COLO668 (cell line): ENCODE measurements around the gene ACR.

Experiments used
- DNase-seq: peaks from one replicate; lab custom pipeline; 2025; ENCODE audit not compliant: unreplicated experiment; lab: John Stamatoyannopoulos, UW

The ACR gene

GRCh38 chr22:50737728-50738648 is at the start of gene ACR:
TSS of gene ACR (plus strand) at chr22:50738204. CDS start at chr22:50738236, 32 bp downstream.
- no peak for DNase-seq

GRCh38 chr22:50688448-50688847 is 49.6 kb upstream of the ACR start:
- no peak for DNase-seq

- peak; percentile 22 for DNase-seq
Observed at GRCh38 chr22:50691521-50691920, 46.5 kb upstream of the ACR start.

GRCh38 chr22:50693462-50693861 is 44.5 kb upstream of the ACR start:
- no peak for DNase-seq

- DNase-seq, result no peak
Observed at GRCh38 chr22:50694099-50694605, 43.9 kb upstream of the ACR start.

GRCh38 chr22:50694766-50695420 is 43.1 kb upstream of the ACR start:
- no peak for DNase-seq

DNA sequence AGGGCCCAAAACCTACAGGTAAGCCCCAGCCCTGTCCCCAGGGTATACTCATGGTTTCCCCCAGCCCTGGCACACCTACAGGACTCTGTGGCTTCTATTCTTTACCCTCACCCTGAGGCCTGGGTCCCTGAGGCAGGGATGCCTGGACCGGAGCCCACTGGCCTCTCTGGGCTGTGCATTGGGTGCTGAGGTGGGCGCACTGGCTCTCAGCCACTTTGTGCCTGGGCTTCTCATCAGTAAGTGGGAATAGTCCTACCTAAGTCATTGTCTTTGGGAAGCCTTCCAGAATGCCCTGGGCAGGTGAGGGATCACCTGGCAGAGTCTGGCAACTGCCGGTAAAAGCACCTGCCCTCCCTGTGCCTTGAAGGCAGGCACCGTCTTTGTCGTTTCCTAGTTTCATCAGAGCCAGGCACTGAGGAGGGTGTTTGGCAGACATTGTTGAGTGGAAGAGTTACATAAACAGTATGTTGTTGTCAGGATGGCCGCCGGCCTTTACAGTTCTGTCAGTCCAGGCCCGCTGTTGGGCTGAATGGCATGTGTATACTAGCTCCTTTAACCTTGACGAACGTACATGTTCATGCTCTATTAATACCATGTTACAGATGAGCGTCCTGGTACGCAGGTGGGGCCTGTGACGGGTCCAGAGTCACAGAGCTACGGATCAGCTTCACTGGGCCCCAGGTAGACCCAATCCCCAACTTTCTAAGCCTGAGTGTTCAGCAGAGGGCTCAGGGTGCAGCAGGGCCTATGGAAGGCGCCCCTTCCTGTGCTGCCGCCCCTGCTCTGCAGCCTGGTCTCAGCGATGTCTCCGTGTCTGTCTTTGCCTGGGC is 42.4 kb upstream of the ACR start:
- peak; percentile 41 for DNase-seq

DNA sequence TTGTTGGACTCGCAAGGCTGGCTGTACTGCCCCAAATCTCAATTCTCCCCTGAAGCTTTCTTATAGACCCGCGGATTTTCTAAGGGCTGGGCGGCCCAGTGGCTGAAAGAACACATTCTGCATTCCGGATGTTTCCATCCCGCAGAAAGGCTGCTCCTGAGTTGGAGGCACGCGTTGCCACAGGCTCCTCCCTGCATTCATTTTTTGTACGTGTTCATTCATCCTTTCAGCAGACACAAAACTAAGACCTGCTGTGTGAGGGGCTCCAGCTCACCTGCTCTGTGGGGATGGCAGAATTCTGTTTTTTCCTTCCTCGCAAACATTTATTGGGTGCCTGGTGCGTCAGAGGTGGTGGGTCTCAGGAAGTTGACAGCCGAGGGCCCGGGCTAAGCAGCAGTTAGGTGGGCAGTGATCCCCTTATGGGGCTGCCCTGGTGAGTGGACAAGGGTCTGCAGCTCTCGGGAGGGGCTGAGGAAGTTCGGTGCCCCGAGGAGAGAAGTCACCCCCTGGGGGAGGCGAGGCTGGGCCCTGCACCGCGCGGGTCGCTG is 41.7 kb upstream of the ACR start:
- DNase-seq, result no peak

- peak; percentile 41 for DNase-seq
Observed at GRCh38 chr22:50696799-50697561, 41.0 kb upstream of the ACR start.

- DNase-seq, result no peak
Observed at GRCh38 chr22:50697667-50698506, 40.1 kb upstream of the ACR start.

DNA sequence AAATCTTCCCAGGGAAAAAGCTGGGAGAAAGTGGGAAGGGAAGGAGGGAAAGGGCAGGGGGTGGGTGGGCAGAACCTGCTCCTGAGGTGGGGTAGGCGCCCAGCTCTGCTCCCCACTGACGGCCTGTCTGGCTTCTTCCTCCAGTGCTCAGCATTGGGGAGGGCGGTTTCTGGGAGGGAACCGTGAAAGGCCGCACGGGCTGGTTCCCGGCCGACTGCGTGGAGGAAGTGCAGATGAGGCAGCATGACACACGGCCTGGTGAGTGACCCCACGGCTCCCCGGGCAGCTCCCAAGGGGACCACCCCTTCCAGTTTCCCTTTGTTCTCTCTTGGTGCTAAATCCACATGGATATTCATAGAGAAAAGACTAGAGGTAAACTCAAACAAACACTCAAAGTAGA is 39.5 kb upstream of the ACR start:
- DNase-seq, result no peak

GRCh38 chr22:50699001-50699755 is 38.8 kb upstream of the ACR start:
- DNase-seq, result no peak

DNA sequence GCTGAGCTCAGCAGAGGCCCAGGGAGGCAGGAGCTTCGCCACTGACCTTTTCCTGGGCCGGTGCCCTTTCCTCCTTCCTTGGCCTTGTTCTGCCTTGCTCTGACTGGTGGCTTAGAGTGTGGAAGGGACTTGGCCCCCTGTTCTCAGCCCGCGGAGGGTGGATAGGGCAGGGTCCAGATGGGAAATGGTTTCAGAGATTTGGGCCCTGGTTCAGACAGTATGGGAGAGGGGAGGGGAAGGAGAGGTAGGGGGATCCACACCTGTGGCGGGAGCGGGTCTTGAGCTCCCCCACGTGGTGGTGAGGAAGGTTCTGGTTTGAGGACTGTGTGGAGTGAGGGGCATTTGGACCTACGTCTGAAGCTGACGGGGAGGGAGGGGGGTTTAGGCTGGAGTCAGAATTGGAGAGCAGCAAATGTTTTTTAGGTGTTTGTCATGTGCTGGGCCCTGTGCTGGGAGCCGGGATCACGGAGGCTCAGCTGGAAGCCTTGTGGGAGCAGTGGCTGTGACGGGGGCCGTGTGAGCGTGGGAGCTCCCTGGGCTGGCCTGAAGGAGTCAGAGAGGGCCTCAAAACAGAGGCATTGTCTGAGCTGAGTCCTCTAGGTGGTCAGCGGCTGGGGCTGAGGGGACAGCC is 38.1 kb upstream of the ACR start:
- DNase-seq, result no peak

DNA sequence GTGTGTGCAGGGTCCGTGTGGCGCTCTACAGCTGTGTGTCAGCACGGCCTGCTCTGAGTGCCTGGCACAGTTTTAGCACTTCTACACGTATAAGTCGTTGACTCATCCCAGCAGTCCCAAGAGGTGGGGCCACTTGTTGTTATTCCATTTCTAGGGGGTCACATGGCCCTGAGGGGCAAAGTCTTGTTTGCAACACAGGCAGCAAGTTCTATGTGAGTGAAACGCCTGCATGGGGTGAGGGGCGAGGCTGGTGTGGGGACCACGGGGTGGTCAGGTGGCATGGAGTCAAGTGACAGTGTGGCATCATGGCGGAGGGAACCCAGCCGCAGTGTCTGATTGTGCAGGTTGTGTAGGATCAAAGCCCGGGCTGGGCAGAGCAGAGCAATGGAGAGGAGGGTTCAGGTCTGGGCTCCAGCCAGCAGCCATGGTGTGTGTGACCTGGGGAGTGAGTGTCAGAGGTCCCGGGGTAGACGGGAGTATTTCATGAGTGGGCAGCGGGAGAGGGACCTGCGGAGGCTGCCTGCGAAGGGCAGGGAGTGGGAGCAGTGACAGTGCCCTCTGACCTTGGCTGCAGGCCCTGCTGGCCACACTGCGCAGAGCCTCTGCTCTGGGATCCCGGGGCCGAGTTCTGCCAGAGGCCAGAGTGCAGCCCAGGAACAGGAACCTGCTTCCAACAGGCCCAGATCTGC is 37.5 kb upstream of the ACR start:
- no peak for DNase-seq

- DNase-seq, result no peak
Observed at GRCh38 chr22:50701076-50701419, 37.0 kb upstream of the ACR start.

DNA sequence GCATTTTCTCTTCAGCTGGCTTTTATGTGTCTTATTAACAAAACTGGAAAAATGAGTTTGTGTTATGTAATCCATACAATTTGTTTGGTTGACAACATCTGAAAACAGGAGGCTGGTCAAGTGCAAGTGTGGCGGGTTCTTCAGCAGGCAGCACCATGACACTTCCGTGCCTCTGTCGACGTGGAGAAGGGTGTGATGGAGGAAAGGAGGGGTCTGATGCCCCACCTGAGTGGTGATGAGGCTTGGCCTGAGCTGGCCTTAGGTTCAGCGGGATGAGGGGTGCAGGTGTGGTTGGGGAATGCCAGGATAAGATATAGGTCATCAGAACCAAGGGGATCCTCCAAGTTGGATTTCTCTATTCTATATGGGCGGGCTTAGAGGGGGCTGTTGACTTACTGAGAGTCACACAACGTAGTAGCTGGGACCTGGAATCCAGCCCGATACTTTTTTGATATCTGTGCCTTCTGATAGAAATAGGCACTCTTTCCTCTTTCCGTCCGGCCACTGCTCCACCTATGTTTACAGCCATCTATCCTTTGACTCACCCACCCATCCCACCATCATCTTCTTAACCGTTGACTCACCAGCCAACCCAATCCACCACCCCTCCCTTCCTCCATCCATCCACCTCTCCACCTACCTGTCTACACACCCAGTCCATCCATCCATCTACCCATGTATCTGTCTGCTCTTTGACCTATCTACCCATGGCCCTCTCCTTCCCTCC is 36.4 kb upstream of the ACR start:
- DNase-seq, result no peak

- peak; percentile 17 for DNase-seq
Observed at GRCh38 chr22:50702261-50702671, 35.7 kb upstream of the ACR start.
